ENCODE measurements around the gene VAT1L. TPM values are rescaled to one million over a fixed set of nuclear protein-coding genes. Genes with fewer than 3 reads are reported as not detected.

The VAT1L gene
- total and polyA plus RNA-seq, 10 of the 15 experiments (the other 5 are each of a cell fraction or from before 2014, with no cell fraction given), result 0.06 to 0.18 (median 0.10) TPM; not detected in 5

DNA sequence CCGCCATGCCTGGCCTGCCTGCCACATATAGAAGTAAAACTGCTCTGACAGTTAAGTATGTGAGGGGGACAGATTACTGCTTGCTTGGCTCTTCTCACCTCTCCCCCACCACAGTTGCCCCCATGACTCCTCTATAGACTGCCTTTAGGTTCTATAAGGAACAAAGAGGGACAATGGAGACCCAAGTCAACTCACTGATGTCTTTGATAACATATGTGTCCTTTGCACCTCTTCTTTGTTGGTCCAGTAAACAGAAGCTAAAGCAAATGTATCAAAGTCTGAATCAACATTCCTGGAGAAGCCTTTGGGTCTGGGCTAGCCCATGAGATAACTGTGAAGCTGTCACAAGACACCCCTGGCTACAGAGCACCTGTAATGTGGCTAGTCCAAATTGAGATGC lies 38.9 kb upstream of the VAT1L start:
- no peak overlapping the region for H3K27ac ChIP-seq (ENCODE audit: control insufficient read depth, insufficient read depth)
- 50% methylated on average over 1 of the region's 1 CpG for WGBS (ENCODE audit: insufficient coverage, insufficient replicate concordance, low lambda C conversion rate, missing lambda C conversion rate)
- CTCF ChIA-PET, result no interaction called here
- H3K4me3 ChIP-seq, result no peak overlapping the region
- in situ Hi-C loops (cut with MboI) (no loop called here), intact Hi-C loops (cut with micrococcal nuclease; ENCODE audit: unreplicated experiment) (no loop called here)
- POLR2A ChIA-PET, result no interaction called here
- RAD21 ChIA-PET (ENCODE audit: unreplicated experiment), result no interaction called here
- BruUV-seq (replicated peaks), result no TSS peak
- H2AFZ ChIP-seq (ENCODE audit: control insufficient read depth, low read depth, low read length), result no peak overlapping the region
- TF ChIP-seq BMI1 (IDR thresholded peaks at IDR 0.05; ENCODE audit: borderline replicate concordance), result no peak
- H4K20me1 ChIP-seq (ENCODE audit: control insufficient read depth, insufficient read depth), result no peaks in the 10 kb centered on the region
- no peak overlapping the region for H3K9ac ChIP-seq (ENCODE audit: control insufficient read depth, insufficient read depth, low read length)
- ATAC-seq (no peak), FAIRE-seq (no peak), DNase-seq (ENCODE audit: low read depth, low spot score) (no peak)
- no peaks in the 10 kb centered on the region; a peak in 2 of 4 replicates for H3K27me3 ChIP-seq (replicated peaks in 1 of 2; ENCODE audit: control insufficient read depth in 2 of 2, insufficient read depth in 2 of 2, low read length in 1 of 2)
- H3K36me3 ChIP-seq (ENCODE audit: control insufficient read depth in 2 of 2, insufficient read depth in 2 of 2, low read length in 1 of 2), result no peaks in the 10 kb centered on the region
- H3K4me2 ChIP-seq (ENCODE audit: control insufficient read depth, insufficient read depth), result no peak overlapping the region
- no peaks in the 10 kb centered on the region for H3K9me3 ChIP-seq (replicated peaks; ENCODE audit: control insufficient read depth, insufficient read depth, low read length)
- H3K4me1 ChIP-seq (ENCODE audit: control insufficient read depth, insufficient read depth, low read length), result no peaks in the 10 kb centered on the region
- SMC1A ChIA-PET (ENCODE audit: uncharacterized antibody, unreplicated experiment), result no interaction called here
- H3K79me2 ChIP-seq (ENCODE audit: control insufficient read depth, insufficient read depth, low read length), result no peaks in the 10 kb centered on the region

DNA sequence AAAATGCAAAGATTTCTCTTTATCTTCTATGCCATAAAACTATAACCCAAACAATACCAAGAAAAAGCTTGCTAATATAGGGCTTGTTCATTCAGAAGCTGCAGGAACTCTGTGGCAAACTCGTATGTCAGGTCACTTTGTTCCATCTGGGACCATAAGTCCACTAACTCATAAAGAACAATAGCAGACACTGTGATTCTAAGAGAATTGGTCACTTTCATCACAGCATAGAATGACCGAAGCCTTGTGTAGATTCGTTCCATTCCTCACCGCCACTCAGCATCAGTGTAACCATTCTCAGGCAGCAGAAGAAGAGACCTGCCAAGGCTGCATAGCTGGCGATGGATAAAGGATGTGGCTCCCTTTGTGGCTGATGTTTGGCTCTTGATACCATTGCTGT lies 30.3 kb upstream of the VAT1L start:
- no peaks in the 10 kb centered on the region for H3K9me3 ChIP-seq (replicated peaks; ENCODE audit: control insufficient read depth, insufficient read depth, low read length)
- H3K79me2 ChIP-seq (ENCODE audit: control insufficient read depth, insufficient read depth, low read length), result no peaks in the 10 kb centered on the region
- DNase-seq (ENCODE audit: low read depth, low spot score) (no peak), ATAC-seq (no peak), FAIRE-seq (no peak)
- H3K4me3 ChIP-seq, result no peak overlapping the region
- ChIA-PET RAD21 (ENCODE audit: unreplicated experiment) (no interaction called here), POLR2A (no interaction called here), CTCF (no interaction called here), SMC1A (ENCODE audit: uncharacterized antibody, unreplicated experiment) (no interaction called here)
- H3K4me1 ChIP-seq (ENCODE audit: control insufficient read depth, insufficient read depth, low read length), result no peaks in the 10 kb centered on the region
- no peaks in the 10 kb centered on the region for H3K36me3 ChIP-seq (ENCODE audit: control insufficient read depth in 2 of 2, insufficient read depth in 2 of 2, low read length in 1 of 2)
- 67% methylated on average over 5 of the region's 5 CpGs for WGBS (ENCODE audit: insufficient coverage, insufficient replicate concordance, low lambda C conversion rate, missing lambda C conversion rate)
- TF ChIP-seq ASH2L (IDR thresholded peaks at IDR 0.05; ENCODE audit: borderline replicate concordance, low read depth) (no peak), MXI1 (IDR thresholded peaks at IDR 0.05; ENCODE audit: low read depth, low read length) (no peak), HDAC6 (IDR thresholded peaks at IDR 0.05; ENCODE audit: unreplicated experiment) (no peak), E2F4 (IDR thresholded peaks at IDR 0.05; ENCODE audit: low read depth, low read length) (no peak), CBFB (IDR thresholded peaks at IDR 0.05; ENCODE audit: low read depth) (no peak), ZBTB4 (CRISPR knock-in tag; IDR thresholded peaks at IDR 0.05) (no peak), KAT2A (conservative IDR thresholded peaks at IDR 0.05; ENCODE audit: control insufficient read depth, low read depth, low read length) (no peak), DPF2 (IDR thresholded peaks at IDR 0.05) (no peak)
- TF ChIP-seq, protein P1, sequence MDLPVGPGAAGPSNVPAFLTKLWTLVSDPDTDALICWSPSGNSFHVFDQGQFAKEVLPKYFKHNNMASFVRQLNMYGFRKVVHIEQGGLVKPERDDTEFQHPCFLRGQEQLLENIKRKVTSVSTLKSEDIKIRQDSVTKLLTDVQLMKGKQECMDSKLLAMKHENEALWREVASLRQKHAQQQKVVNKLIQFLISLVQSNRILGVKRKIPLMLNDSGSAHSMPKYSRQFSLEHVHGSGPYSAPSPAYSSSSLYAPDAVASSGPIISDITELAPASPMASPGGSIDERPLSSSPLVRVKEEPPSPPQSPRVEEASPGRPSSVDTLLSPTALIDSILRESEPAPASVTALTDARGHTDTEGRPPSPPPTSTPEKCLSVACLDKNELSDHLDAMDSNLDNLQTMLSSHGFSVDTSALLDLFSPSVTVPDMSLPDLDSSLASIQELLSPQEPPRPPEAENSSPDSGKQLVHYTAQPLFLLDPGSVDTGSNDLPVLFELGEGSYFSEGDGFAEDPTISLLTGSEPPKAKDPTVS (IDR thresholded peaks at IDR 0.05; ENCODE audit: low read depth, low read length), result no peak
- no peak overlapping the region for H3K9ac ChIP-seq (ENCODE audit: control insufficient read depth, insufficient read depth, low read length)
- no peak overlapping the region for H3K27ac ChIP-seq (ENCODE audit: control insufficient read depth, insufficient read depth)
- in situ Hi-C loops (cut with MboI), result no loop called here
- BruUV-seq (replicated peaks), result no TSS peak
- H3K4me2 ChIP-seq (ENCODE audit: control insufficient read depth, insufficient read depth), result no peak overlapping the region
- no peaks in the 10 kb centered on the region for H3K27me3 ChIP-seq (replicated peaks in 1 of 2; ENCODE audit: control insufficient read depth in 2 of 2, insufficient read depth in 2 of 2, low read length in 1 of 2)
- intact Hi-C loops (cut with micrococcal nuclease; ENCODE audit: unreplicated experiment), result no loop called here
- no peaks in the 10 kb centered on the region for H4K20me1 ChIP-seq (ENCODE audit: control insufficient read depth, insufficient read depth)
- H2AFZ ChIP-seq (ENCODE audit: control insufficient read depth, low read depth, low read length), result no peak overlapping the region
